HT1080 (cell line): Measurements from ENCODE around the gene REPS1. TPM values are rescaled to one million over a fixed set of nuclear protein-coding genes. Genes with fewer than 3 reads are reported as not detected.
"Not testable (repeated sequence)": the region's sequence is repeated elsewhere in the genome, so short reads cannot be mapped to it uniquely, and the experiment has no call there.

Experiments used
- DNase-seq: peaks from one replicate; pipeline ENCODE4 v3.0.0-alpha.2; 2015; ENCODE audit warnings: low read depth
- polyA plus RNA-seq, 2 experiments: library from polyadenylated mRNA; depleted of rRNA; stranded (reverse); fragments of >200 nt; gene quantifications; 2 replicates each; pipeline ENCODE4 v1.2.3, GENCODE V29; 2015
- total RNA-seq: library from RNA; depleted of rRNA; stranded (reverse); fragments of >200 nt; shearing (Covaris generic); gene quantifications from 2 replicates; pipeline ENCODE4 v1.2.3, GENCODE V29; 2014; rRNA removed

REPS1 gene, protein sequence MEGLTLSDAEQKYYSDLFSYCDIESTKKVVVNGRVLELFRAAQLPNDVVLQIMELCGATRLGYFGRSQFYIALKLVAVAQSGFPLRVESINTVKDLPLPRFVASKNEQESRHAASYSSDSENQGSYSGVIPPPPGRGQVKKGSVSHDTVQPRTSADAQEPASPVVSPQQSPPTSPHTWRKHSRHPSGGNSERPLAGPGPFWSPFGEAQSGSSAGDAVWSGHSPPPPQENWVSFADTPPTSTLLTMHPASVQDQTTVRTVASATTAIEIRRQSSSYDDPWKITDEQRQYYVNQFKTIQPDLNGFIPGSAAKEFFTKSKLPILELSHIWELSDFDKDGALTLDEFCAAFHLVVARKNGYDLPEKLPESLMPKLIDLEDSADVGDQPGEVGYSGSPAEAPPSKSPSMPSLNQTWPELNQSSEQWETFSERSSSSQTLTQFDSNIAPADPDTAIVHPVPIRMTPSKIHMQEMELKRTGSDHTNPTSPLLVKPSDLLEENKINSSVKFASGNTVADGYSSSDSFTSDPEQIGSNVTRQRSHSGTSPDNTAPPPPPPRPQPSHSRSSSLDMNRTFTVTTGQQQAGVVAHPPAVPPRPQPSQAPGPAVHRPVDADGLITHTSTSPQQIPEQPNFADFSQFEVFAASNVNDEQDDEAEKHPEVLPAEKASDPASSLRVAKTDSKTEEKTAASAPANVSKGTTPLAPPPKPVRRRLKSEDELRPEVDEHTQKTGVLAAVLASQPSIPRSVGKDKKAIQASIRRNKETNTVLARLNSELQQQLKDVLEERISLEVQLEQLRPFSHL
- 40.6 and 46.9 TPM in 2 replicates for total RNA-seq
- polyA plus RNA-seq (2015; cell fraction: cytosol; rRNA removed) = 35.1 and 36.3 TPM in 2 replicates
- polyA plus RNA-seq (2015; cell fraction: nucleus; rRNA removed) = 38.6 and 63.3 TPM in 2 replicates

DNA sequence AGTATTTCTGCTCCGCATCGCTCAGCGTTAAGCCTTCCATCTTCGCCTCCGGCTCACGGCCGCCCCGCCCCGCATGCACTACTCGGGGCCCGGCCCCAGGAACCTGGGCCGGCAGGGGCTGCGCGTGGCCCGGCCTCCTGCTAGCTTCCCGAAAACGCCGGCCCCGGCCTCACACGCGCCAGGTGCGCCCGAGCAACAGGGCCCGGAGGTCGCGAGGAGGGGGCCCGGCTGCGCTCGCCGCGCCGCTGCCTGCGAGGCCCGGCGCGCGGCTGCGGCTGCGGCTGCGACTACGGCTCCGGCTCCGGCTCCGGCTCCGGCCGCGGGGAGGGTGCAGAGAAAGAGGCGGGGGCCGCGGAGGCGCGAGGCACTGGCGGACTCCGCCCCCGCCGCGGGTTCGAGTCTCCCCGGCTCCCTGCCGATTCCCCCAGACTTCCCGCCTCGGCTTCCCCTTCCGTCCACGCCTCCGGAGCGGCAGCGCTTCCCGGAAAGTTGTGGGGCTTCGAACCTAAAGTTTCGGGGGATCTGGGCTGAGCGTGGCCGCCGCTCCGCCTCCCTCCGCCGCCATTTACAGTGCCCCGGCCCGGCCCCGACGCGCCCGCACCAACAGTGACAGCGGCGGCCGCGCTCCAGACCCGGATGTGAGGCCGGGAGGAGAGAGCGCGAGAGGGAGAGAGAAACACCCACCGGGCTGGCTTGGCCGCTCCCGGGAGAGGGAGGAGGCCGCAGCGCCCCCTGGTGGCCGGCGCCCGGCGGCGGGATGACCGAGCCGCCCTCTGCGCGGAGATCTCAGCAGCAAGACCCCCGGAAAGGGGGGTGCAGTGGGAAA is at the start of gene REPS1:
Gene REPS1 (minus strand): TSS at position 611 of the 826 bp plus-strand sequence. CDS start 571 bp downstream, at position 40.
- peak; percentile 88 for DNase-seq

DNA sequence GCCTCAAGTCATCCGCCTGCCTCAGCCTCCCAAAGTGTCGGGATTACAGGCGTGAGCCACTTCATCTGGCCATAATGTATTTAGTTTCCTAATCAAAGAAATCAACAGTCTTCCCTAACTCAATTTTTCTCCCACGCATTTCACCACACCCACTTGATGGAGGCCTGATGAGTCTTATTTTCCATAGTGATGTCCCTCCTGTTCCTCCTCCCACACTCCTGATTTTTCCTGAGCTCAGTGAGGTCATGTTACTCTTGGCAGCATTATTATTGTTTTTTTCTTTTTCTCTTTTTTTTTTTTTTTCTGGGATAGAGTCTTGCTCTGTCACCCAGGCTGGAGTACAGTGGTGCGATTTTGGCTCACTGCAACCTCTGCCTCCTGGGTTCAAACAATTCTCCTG is 49.4 kb upstream of the REPS1 start:
- peak; percentile 11 for DNase-seq

DNA sequence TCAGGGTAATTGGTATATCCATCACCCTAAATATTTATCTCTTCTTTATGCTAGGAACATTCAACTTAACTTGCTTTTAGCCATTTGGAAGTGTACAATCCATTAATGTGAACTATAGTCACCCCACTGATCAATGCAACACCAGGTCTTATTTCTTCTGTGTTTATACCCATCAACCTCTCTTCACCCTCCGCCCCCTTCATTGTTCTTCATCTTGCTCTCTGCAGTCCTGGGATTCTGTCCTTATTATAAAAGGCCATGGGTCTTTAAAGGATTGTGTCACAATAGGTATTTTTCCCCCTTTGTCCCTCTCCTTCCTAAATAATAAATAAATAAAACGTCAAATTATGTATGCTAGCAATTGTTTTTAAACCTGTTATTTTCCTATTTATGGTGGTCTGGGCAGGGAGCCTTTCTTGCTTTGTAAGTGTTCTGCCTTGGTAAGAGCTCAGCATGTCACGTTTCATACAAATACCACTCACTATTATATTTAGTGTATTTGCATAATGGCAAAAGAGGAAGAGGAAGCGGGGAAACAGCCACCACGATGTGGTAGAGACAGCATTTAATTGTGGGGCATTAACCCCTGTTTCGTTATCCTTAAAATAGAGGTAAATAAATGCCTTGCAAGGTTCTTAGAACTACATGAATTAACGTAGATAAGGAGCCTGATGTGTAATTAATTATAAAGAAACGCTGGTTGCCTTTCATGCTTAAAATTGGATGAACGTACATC is 42.3 kb upstream of the REPS1 start:
- no peak for DNase-seq

DNA sequence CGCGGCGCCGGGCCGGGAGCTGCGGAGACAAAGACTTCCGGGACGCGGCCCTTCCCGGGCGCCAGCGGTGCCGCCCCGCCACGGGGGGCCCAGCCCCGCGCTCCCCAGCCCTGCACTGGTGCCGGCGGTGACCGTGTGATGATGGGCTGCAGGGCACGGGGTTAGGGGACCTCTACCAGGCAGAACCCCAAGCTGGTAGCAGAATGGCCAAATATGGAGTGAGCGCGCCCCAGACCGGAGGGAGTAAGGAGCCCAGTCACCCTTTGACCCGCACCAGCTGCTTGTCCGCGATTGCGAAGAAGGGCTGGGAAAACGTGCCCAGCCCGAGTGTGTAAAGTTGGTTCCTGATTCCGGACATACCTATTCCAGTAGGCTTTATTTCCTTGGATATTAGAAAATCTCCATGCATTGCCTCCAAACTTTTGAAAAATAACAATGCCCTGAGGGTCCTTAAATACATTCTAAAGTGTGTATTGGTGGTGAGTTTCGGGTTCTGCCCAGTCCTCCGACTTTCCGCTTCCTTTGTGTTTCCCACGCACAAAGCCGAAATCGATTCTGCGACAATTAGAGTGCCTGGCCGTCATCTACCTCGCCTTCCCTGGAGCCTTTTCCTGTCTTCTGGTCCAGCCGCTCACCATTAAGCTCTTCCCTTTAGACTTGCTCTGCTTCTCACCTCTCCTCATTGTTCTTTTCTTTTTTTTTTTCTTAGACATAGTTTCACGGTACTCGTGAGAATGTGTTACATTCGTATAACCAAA is 41.6 kb upstream of the REPS1 start:
- no peak for DNase-seq

DNA sequence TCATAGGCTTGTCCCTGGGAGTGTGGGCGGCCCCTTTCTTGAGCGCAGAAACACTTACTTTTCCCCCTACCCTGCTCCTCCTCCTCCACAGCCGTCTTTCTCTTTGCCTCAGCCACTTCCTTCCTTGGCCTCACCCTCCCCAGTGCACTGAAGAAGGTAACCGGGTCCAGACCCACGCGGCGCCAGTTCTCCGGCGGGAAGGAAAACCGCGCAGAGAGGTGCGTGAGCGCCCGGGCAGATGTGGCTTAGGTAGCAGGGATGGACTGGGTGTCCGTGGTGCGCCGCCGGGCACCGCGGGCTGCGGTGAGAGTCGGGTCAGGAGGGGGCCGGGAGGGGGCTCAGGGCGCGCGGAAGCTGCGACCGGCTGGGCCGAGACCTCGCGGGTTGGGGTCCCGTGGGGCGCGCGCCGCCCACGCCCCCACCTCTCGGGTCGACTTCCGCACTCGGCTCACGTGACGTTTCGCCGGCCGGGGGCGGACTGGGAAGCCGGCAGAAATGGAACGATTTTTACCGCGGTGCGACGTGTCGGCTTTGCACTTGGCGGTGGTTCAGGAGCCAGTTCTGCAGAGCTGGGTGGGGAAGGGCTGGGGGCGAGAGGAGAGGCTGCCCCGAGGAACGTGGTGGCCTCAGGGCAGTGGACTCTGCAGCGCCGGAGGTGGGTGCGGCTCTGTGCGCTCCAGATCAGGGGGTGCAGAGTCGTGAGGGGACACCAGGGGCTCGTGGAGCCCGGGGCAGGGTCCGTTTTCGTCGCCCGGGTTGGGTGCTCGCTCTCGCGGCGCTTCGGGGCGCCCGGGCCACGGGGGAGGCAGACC is 40.8 kb upstream of the REPS1 start, which contains the start of gene ABRACL:
Gene ABRACL (plus strand): TSS at position 88 of the 812 bp plus-strand sequence. CDS start 5,416 bp downstream, outside the sequence.
- DNase-seq = peak; percentile 71

DNA sequence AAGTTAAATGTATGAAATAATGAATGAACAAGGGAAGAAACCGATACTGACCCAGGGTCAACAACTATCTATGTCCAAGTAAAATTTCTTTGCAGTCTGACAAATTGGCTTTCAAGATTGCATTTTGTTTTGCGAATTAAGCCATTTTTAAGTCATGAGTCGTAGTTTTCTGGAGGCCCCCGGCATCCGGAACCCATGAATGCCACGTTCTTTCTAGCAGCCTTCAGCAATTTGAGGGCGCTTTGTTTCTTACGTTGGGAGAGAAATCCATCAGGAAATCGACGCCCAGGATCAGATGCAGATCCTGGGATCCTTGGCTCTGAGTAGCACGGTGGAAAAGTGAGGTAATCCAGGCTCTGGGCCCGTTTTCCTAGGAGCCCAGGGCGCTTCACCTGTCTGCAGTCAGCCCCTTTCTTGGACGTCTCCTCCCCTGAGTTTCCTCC is 40.2 kb upstream of the REPS1 start:
- no peak for DNase-seq

DNA sequence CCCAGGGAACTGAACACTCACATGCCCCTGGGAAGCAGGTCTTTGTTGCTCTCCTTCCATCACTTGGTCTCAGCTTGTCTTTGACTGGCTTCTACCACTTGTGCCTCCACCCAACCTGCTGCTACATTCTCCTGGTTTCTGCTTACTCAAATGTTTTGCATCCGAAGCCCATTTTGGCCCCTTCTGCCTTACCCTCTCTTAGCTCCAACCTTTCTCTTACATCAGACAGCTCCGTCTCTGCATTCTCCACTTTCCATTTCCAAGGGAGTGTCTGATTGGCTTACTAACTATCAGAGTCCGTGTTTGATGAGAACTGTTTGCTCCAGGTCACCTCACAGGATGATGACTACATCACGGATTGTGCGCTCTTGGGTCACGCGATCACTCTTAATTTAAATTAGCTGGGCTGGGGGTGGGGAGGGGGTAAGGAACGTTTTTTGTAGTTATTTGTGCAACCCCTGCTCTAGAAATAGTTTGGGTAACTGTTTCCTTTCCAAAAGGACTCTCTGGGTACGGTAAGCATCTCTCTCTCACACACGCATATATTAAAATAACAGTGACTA is 39.6 kb upstream of the REPS1 start:
- peak; percentile 61 for DNase-seq

DNA sequence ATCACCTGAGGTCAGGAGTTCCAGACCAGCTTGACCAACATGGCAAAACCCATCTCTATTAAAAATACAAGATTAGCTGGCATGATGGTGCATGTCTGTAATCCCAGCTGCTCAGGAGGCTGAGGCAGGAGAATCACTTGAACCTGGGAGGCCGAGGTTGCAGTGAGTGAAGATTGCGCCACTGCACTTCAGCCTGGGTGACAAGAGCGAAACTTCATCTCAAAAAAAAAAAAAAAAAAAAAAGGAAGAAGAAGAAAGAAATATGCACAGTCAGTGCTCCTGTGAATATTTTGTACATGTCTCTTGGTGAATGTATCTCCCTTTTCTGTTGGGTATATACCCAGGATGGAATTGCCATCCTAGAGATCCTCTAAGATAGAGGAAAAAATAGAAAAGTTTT is 37.4 kb upstream of the REPS1 start:
- DNase-seq = not testable (repeated sequence)

DNA sequence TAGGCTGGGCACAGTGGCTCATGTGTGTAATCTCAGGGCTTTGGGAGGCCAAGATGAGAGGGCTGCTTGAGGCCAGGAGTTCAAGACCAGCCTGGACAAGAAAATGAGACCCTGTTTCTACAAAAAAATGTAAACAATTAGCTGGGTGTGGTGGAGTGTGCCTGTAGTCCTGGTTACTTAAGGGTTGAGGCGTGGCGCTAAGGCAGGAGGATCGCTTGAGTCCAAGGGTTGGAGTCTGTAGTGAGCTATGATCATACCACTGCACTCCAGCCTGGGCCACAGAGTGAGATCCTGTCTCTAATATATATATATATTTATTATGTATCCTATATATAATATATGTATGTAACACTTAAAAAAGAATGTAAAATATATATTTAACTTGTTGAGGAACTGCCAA is 32.6 kb upstream of the REPS1 start:
- no peak for DNase-seq

DNA sequence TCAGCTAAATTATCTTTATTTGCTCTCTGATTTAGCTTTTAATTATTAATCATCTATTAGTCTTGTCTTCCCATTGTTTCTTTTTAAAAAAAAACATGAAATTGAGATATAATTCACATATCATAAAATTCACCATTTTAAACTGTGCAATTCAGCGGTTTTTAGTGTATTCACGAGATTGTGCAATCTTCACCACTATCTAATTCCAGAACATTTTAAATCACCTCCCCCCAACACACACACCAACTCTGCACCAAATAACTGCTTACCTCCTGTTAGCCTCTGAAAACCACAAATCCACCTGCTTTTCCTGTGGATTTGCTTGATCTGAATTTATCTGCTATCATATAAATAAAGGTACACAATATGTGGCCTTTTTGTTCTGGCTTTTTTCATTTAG is 31.7 kb upstream of the REPS1 start:
- DNase-seq = no peak

DNA sequence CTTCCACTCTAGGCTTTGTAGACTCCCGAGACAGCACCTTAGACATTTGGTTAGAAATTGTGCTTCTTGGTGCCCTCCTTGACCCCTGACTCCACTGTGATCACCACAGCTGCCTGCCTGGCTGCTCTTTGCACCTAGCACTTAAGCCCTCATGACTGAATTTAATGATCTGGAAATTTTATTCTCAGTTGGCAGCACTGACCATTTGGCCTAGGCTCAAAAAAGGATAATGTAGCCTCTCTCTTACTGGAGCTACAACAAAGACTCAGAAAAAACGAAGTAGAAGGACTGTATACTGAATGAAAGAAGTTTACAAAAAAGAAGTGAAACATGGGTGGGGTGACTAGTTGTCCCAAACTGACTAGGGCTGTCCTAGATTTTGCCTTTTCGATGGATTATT is 29.2 kb upstream of the REPS1 start:
- DNase-seq = no peak

DNA sequence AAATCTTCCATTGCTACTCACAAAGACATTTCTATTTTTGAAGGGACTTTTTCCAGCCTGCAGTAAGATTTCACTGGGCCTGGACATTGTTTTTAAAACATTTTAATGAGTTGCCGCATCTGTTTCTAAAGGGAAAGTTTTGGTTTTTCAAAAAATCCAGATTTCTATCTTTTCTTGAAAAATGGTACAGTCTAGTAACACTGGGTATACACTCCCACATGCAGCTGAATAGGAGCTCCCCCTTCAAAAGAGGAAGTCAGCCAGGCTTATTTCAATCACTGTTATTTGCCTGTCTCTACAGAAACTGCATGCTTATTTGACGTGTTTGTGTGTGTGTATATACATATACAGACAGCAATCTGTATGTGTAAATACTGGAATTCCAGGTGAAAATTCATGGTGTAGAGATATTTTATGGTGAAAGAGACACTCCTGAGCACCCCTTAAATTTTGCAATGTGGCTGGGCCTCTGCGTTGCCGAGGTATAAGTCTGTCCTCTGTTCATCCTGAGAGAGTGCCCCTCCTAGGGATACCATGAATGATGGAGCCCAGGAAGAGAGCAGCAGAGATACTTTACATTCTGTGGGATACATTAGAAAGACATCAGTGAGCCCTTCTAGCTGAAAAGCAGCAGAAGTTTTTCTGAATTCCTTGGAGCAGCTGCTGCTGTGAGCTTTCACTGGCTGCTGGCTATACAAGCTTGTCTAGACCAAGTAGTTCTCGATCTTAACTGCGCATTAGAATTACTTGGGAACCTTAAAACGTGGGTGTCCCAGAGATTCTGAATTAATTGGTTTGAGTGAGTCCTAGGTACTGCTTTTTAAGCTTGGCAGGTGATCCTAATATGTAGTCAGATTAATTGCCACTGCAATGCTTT is 28.5 kb upstream of the REPS1 start:
- no peak for DNase-seq

DNA sequence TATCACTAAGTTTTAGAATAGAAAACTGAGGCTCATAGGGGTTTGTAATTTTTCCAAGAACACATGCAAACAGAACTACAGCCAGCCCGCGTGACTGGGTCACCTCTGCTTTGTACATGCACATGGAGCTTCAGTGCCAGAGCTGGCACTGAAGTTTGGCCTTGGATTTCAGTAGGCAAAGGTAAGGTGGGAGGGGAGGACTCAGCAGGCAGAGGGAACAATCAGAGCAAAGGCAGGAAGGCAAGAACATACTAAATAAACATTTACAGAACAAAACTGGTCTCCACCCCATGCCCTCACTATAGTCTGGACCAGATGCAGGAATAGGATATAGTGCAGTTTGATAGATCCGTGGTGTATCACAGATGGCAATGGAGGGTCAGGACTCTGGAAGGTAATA is 26.9 kb upstream of the REPS1 start:
- no peak for DNase-seq

DNA sequence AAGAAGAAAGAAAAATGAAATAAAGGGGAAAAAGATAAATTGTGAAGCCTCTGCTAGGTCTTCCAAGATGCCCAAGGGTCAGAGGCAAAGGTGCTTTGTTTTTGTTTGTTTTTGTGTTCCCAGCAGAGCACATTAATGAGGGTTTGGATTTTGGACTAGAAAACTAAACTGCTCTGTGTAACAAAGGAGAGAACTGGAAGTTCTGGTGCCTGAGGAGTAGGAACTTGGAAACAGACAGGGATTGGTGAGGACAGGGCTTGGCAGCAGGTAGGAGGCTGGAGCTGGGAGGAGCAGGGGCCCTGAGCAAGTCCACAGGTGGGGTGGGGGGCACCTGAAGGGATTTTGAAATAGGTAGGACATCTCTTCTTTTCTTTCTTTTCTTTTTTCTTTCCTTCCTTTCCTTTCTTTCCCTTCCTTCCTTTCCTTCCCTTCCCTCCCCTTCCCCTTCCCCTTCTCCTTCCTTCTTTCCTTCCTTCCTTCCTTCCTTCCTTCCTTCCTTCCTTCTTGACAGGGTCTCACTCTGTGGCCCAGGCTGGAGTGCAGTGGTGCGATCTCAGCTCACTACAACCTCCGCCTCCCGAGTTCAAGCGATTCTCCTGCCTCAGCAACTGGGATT is 25.2 kb upstream of the REPS1 start:
- DNase-seq = no peak

DNA sequence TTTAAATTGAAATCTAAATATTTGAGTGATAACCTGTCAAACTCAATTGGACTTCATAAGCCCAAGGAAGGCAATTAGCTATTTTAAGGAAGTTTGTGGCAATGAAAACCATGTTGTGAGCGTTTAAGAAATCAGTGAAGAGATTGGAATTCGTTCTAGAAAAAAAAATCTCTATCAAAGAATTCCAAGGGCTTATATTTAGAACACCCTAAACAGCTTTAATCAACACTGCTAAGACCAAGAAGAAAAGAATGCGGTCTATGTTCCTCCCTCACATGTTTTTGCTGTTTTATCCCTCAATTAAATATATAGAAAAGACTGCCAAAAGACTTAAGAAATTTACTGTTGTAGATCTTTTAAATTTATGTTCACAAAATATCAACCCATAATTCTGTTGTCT is 23.9 kb upstream of the REPS1 start:
- no peak for DNase-seq

DNA sequence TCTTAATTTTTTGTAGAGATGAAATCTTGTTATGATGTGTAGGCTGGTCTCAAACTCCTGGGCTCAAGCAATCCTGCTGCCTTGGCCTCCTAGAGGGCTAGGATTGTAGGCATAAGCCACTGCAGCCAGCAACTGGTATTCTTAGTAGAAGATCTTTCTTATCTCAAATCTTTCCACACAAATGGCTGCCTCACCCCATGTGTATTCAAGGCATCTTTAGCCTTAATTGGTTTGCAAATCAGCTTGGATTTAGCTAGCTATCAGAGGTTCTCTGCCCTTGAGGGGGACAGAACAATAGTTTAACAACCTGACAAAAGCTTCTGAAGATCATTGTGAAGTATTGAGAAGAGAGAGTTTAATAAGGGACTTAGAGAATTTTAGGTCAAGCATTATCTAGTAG is 22.6 kb upstream of the REPS1 start:
- no peak for DNase-seq

DNA sequence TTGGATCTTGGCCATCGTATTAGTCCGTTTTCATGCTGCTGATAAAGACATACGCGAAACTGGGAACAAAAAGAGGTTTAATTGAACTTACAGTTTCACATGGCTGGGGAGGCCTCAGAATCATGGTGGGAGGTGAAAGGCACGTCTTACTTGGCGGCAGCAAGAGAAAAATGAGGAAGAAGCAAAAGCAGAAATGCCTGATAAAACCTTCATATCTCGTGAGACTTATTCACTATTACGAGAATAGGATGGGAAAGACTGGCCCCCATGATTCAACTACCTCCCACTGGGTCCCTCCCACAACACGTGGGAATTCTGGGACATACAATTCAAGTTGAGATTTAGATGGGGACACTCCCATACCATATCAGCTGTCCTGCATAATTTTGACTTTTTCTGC is 20.1 kb upstream of the REPS1 start:
- DNase-seq = no peak
